GM23338 (cell line): ENCODE measurements around the gene RHEX. TPM values are rescaled to one million over a fixed set of nuclear protein-coding genes. Genes with fewer than 3 reads are reported as not detected.

Source experiments
- ATAC-seq: fragments of 200-7000 bp; cut with Tn5 transposase; 3 replicates; pipeline ENCODE4 v1.9.1; 2020
- DNase-seq: peaks from one replicate; pipeline ENCODE4 v3.0.0-alpha.2; 2015; ENCODE audit warnings: low spot score
- H2AFZ ChIP-seq: fragments of 200-600 bp; sonication (generic); 2 replicates; pipeline ENCODE4 v1.8.0; 2016; ENCODE audit warnings: antibody characterized with exemption, mild to moderate bottlenecking, moderate library complexity
- H3F3A ChIP-seq: fragments of 200-600 bp; sonication (generic); replicated peaks from 2 replicates; pipeline ENCODE4 v1.8.0; 2017; ENCODE audit warnings: antibody characterized with exemption, mixed run types, low read depth
- H3K27ac ChIP-seq: fragments of 200-600 bp; sonication (generic); 2 replicates; pipeline ENCODE4 v1.6.1; 2016; ENCODE audit warnings: low read depth
- H3K27me3 ChIP-seq: fragments of 200-600 bp; sonication (generic); 2 replicates; pipeline ENCODE4 v1.8.0; 2016; ENCODE audit warnings: mild to moderate bottlenecking, mixed run types, moderate library complexity; ENCODE audit not compliant: insufficient read depth
- H3K36me3 ChIP-seq: fragments of 200-600 bp; sonication (generic); 2 replicates; pipeline ENCODE4 v1.8.0; 2016; ENCODE audit warnings: mild to moderate bottlenecking; ENCODE audit not compliant: insufficient read depth
- H3K4me1 ChIP-seq: fragments of 200-600 bp; sonication (generic); 2 replicates; pipeline ENCODE4 v1.8.0; 2016; ENCODE audit warnings: mild to moderate bottlenecking, moderate library complexity; ENCODE audit not compliant: insufficient read depth
- H3K4me2 ChIP-seq: fragments of 200-600 bp; sonication (generic); 2 replicates; pipeline ENCODE4 v1.7.1; 2017; ENCODE audit warnings: mixed run types
- H3K4me3 ChIP-seq: fragments of 200-600 bp; sonication (generic); 2 replicates; pipeline ENCODE4 v1.6.1; 2016; ENCODE audit warnings: mixed run types
- H3K79me2 ChIP-seq: fragments of 200-600 bp; sonication (generic); replicated peaks from 2 replicates; pipeline ENCODE4 v1.8.0; 2017; ENCODE audit warnings: mild to moderate bottlenecking; ENCODE audit not compliant: insufficient read depth
- H3K9me2 ChIP-seq: fragments of 200-600 bp; sonication (generic); 2 replicates; pipeline ENCODE4 v1.8.0; 2017; ENCODE audit not compliant: insufficient read depth
- H4K20me1 ChIP-seq: fragments of 200-600 bp; sonication (generic); replicated peaks from 2 replicates; pipeline ENCODE4 v1.8.0; 2017; ENCODE audit warnings: mild to moderate bottlenecking; ENCODE audit not compliant: insufficient read depth
- H3K27ac Mint-ChIP-seq: 2 replicates; pipeline ENCODE4 v1.8.0; 2020; ENCODE audit warnings: inconsistent platforms, mild to moderate bottlenecking, moderate library complexity, mixed read lengths
- H3K27me3 Mint-ChIP-seq: 3 replicates; pipeline ENCODE4 v1.8.0; 2022; ENCODE audit warnings: low read depth, mild to moderate bottlenecking, moderate library complexity, mixed read lengths, inconsistent platforms; ENCODE audit not compliant: insufficient read depth, poor library complexity
- H3K36me3 Mint-ChIP-seq: 3 replicates; pipeline ENCODE4 v1.8.0; 2021; ENCODE audit warnings: low read depth, mild to moderate bottlenecking, inconsistent platforms, moderate library complexity, mixed read lengths
- H3K4me1 Mint-ChIP-seq: 3 replicates; pipeline ENCODE4 v1.8.0; 2020; ENCODE audit warnings: mild to moderate bottlenecking, inconsistent platforms, mixed read lengths
- H3K4me3 Mint-ChIP-seq: 3 replicates; pipeline ENCODE4 v1.8.0; 2021; ENCODE audit warnings: moderate library complexity, mild to moderate bottlenecking, inconsistent platforms, mixed read lengths
- H3K9me3 Mint-ChIP-seq: 3 replicates; pipeline ENCODE4 v1.8.0; 2020; ENCODE audit warnings: moderate library complexity, mild to moderate bottlenecking, inconsistent platforms, mixed read lengths
- CREB1 ChIP-seq: fragments of 250-450 bp; sonication (Bioruptor Pico); IDR thresholded peaks from 2 replicates; pipeline ENCODE4 v1.5.0; 2020; ENCODE audit warnings: low read depth, mild to moderate bottlenecking, moderate library complexity
- ETS1 ChIP-seq: IDR thresholded peaks from 2 replicates; pipeline ENCODE4 v1.6.1; 2016; ENCODE audit warnings: antibody characterized with exemption
- EZH2 ChIP-seq: fragments of 200-600 bp; sonication (generic); IDR thresholded peaks from one replicate; pipeline ENCODE4 v1.8.0; 2017; ENCODE audit warnings: antibody characterized with exemption, mild to moderate bottlenecking, low read depth; ENCODE audit not compliant: unreplicated experiment
- EZH2phosphoT487 ChIP-seq: fragments of 200-600 bp; sonication (generic); IDR thresholded peaks from one replicate; pipeline ENCODE4 v1.8.1; 2018; ENCODE audit warnings: antibody characterized with exemption; ENCODE audit not compliant: unreplicated experiment
- JUNB ChIP-seq: IDR thresholded peaks from one replicate; pipeline ENCODE4 v1.6.1; 2016; ENCODE audit warnings: antibody characterized with exemption; ENCODE audit not compliant: unreplicated experiment
- NANOG ChIP-seq: IDR thresholded peaks from 2 replicates; pipeline ENCODE4 v1.6.1; 2016; ENCODE audit warnings: antibody characterized with exemption, borderline replicate concordance
- POLR2AphosphoS5 ChIP-seq: IDR thresholded peaks from 2 replicates; pipeline ENCODE4 v1.6.1; 2016; ENCODE audit warnings: antibody characterized with exemption, low read depth
- REST ChIP-seq: IDR thresholded peaks from one replicate; pipeline ENCODE4 v1.6.1; 2018; ENCODE audit warnings: antibody characterized with exemption; ENCODE audit not compliant: unreplicated experiment
- STAT1 ChIP-seq: IDR thresholded peaks from one replicate; pipeline ENCODE4 v1.6.1; 2016; ENCODE audit warnings: antibody characterized with exemption; ENCODE audit not compliant: unreplicated experiment
- ZNF114 ChIP-seq: fragments of 250-450 bp; sonication (Bioruptor Pico); IDR thresholded peaks from 2 replicates; pipeline ENCODE4 v1.5.0; 2020; ENCODE audit warnings: mild to moderate bottlenecking, moderate library complexity
- ZNF331 ChIP-seq: fragments of 250-450 bp; sonication (Bioruptor Pico); IDR thresholded peaks from 2 replicates; pipeline ENCODE4 v1.5.0; 2020; ENCODE audit warnings: low read depth, mild to moderate bottlenecking, moderate library complexity
- ZNF462 ChIP-seq: fragments of 250-450 bp; sonication (Bioruptor Pico); IDR thresholded peaks from 2 replicates; pipeline ENCODE4 v1.5.0; 2020; ENCODE audit warnings: mild to moderate bottlenecking, moderate library complexity
- polyA plus RNA-seq: library from polyadenylated mRNA; unstranded; fragments of >200 nt; fragmentation: Nextera tagmentation; extraction: Ambion mirVana; gene quantifications from 2 replicates; pipeline ENCODE4 v1.2.1, GENCODE V29; 2016
- total RNA-seq: library from RNA; depleted of rRNA; stranded (reverse); fragments of >200 nt; shearing (Covaris generic); gene quantifications from 2 replicates; pipeline ENCODE4 v1.2.3, GENCODE V29; 2014

Gene RHEX
- total and polyA plus RNA-seq, 2 experiments from 2014 or later, result not detected

GRCh38 chr1:206023695-206024094 lies 29.3 kb upstream of the RHEX start, which contains the start of gene CTSE (continued):
- TF ChIP-seq ETS1 (no peak), JUNB (no peak), ZNF331 (CRISPR knock-in tag) (no peak)

GRCh38 chr1:206025283-206025820 lies 27.6 kb upstream of the RHEX start:
- no peak overlapping the region for H3K4me3 ChIP-seq
- no peaks in the 10 kb centered on the region for H3K79me2 ChIP-seq
- no peaks in the 10 kb centered on the region for H3K9me3 Mint-ChIP-seq
- no peak for ATAC-seq
- no peak overlapping the region for H3K4me2 ChIP-seq
- no peaks in the 10 kb centered on the region for H3K36me3 Mint-ChIP-seq
- no peak overlapping the region for H3K27ac ChIP-seq
- H4K20me1 ChIP-seq, result no peaks in the 10 kb centered on the region
- H3K9me2 ChIP-seq, result peaks cover 14% of the 10 kb centered on the region; the same call in 1 of the 2 replicates
- H2AFZ ChIP-seq, result no peak overlapping the region
- no peak overlapping the region for H3K4me3 Mint-ChIP-seq
- peaks cover 9% of the 10 kb centered on the region for H3K27me3 Mint-ChIP-seq
- H3K27ac Mint-ChIP-seq, result no peak overlapping the region
- H3K36me3 ChIP-seq, result no peaks in the 10 kb centered on the region
- H3F3A ChIP-seq, result no peaks in the 10 kb centered on the region
- H3K4me1 ChIP-seq, result no peaks in the 10 kb centered on the region
- no peak for DNase-seq
- no peaks in the 10 kb centered on the region for H3K27me3 ChIP-seq
- no peaks in the 10 kb centered on the region for H3K4me1 Mint-ChIP-seq
- TF ChIP-seq EZH2 (no peak), CREB1 (no peak), STAT1 (no peak), ZNF114 (CRISPR knock-in tag) (no peak), JUNB (no peak), ZNF331 (CRISPR knock-in tag) (no peak), ZNF462 (CRISPR knock-in tag) (no peak), REST (no peak), NANOG (no peak), EZH2phosphoT487 (no peak), POLR2AphosphoS5 (no peak), ETS1 (no peak)
